Stimulated activated effector memory CD8-positive, alpha-beta T cell treated with anti-CD3 and anti-CD28 coated beads, Interleukin-12 subunit alpha, Interleukin-12 subunit beta, amount 100 ng/mL, for 72 hours (primary cell): ENCODE data around the gene ZFC3H1.
"Not testable (repeated sequence)": the region's sequence is repeated elsewhere in the genome, so short reads cannot be mapped to it uniquely, and the experiment has no call there.

Experiments
- ATAC-seq: fragments of 150-1000 bp; cut with Tn5 transposase; 2 replicates; pipeline ENCODE4 v1.10.0; 2021
- DNase-seq, 2 donors: peaks; one replicate each; pipeline ENCODE4 v3.0.0; 2021 to 2022; ENCODE audit warnings: low spot score in 2 of 2
- H3K27ac Mint-ChIP-seq: one replicate; pipeline ENCODE4 v1.8.0; 2022; ENCODE audit warnings: mild to moderate bottlenecking, mixed read lengths
- H3K36me3 Mint-ChIP-seq: one replicate; pipeline ENCODE4 v1.8.0; 2022; ENCODE audit warnings: mild to moderate bottlenecking, mixed read lengths
- H3K4me1 Mint-ChIP-seq: one replicate; pipeline ENCODE4 v1.8.0; 2022; ENCODE audit warnings: mixed read lengths
- H3K4me3 Mint-ChIP-seq: one replicate; pipeline ENCODE4 v1.8.0; 2022; ENCODE audit warnings: mild to moderate bottlenecking, mixed read lengths
- H3K9me3 Mint-ChIP-seq: one replicate; pipeline ENCODE4 v1.8.0; 2022; ENCODE audit warnings: mixed read lengths

The ZFC3H1 gene, protein sequence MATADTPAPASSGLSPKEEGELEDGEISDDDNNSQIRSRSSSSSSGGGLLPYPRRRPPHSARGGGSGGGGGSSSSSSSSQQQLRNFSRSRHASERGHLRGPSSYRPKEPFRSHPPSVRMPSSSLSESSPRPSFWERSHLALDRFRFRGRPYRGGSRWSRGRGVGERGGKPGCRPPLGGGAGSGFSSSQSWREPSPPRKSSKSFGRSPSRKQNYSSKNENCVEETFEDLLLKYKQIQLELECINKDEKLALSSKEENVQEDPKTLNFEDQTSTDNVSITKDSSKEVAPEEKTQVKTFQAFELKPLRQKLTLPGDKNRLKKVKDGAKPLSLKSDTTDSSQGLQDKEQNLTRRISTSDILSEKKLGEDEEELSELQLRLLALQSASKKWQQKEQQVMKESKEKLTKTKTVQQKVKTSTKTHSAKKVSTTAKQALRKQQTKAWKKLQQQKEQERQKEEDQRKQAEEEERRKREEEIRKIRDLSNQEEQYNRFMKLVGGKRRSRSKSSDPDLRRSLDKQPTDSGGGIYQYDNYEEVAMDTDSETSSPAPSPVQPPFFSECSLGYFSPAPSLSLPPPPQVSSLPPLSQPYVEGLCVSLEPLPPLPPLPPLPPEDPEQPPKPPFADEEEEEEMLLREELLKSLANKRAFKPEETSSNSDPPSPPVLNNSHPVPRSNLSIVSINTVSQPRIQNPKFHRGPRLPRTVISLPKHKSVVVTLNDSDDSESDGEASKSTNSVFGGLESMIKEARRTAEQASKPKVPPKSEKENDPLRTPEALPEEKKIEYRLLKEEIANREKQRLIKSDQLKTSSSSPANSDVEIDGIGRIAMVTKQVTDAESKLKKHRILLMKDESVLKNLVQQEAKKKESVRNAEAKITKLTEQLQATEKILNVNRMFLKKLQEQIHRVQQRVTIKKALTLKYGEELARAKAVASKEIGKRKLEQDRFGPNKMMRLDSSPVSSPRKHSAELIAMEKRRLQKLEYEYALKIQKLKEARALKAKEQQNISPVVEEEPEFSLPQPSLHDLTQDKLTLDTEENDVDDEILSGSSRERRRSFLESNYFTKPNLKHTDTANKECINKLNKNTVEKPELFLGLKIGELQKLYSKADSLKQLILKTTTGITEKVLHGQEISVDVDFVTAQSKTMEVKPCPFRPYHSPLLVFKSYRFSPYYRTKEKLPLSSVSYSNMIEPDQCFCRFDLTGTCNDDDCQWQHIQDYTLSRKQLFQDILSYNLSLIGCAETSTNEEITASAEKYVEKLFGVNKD (N-terminal part only)

DNA sequence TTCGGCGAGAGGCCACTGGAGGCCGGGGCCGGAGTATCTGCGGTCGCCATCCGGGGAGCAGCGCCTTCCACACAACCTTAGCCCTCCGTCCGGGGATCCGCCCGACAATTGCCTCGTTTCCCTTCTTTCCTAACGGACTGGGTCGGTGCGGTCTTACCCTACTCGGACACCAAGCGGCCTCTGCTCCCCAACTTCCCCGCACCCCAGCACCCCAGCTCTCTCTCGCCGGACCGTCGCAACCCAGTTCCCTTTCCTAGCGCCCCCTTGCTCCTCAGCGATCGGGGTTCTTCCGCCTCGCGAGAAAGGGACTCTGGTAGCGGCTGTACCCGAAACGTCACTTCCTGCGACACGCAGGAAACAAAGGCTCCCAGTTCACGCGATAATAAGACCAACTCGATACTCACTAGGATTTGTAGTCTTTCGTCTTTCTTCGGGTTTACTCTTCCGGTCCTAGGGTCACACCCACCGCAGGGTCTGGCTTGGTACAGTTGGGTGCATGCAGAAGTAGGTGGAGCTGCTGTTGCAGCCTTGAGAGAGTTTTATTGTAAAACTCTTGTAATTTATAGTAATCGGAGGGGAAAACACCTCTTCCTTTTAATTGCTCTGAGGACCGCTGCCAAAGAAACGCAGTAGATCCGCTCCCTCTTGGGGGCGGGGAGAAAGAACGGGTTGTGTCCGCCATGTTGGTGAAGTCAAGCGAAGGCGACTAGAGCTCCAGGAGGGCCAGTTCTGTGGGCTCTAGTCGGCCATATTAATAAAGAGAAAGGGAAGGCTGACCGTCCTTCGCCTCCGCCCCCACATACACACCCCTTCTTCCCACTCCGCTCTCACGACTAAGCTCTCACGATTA, at the start of gene ZFC3H1, which contains the start of gene THAP2:
Gene ZFC3H1, minus strand, starts transcription at position 288 of the 850 bp plus-strand sequence. Its CDS starts 238 bp downstream, at position 50.
Gene THAP2, plus strand, starts transcription at position 741 of the 850 bp plus-strand sequence. CDS start 209 bp downstream, outside the sequence.
- peak within 1 kb of the TSS; percentile 99 for H3K4me3 Mint-ChIP-seq

GRCh38 chr12:71710276-71711125, 46.9 kb upstream of the ZFC3H1 start:
- DNase-seq (no peak), ATAC-seq (peak; percentile 67)
- no peaks in the 10 kb centered on the region for H3K36me3 Mint-ChIP-seq
- H3K4me3 Mint-ChIP-seq, result no peak overlapping the region
- peaks cover 21% of the 10 kb centered on the region for H3K9me3 Mint-ChIP-seq
- no peak overlapping the region for H3K27ac Mint-ChIP-seq
- H3K4me1 Mint-ChIP-seq, result no peaks in the 10 kb centered on the region

More for the DNA sequence above, at the start of gene ZFC3H1, which contains the start of gene THAP2:
- peak within 1 kb of the TSS; percentile 100 for H3K27ac Mint-ChIP-seq
- peaks cover 6% of the 10 kb centered on the region for H3K36me3 Mint-ChIP-seq
- ATAC-seq (peak; percentile 87), DNase-seq (peak; percentile 68 to 92)
- peaks cover 2% of the 10 kb centered on the region for H3K9me3 Mint-ChIP-seq
- peaks cover 42% of the 10 kb centered on the region for H3K4me1 Mint-ChIP-seq

GRCh38 chr12:71708658-71709057, 45.0 kb upstream of the ZFC3H1 start:
- Mint-ChIP-seq H3K36me3 (peaks cover 6% of the 10 kb centered on the region), H3K4me1 (no peaks in the 10 kb centered on the region), H3K27ac (no peak overlapping the region), H3K9me3 (peaks cover 16% of the 10 kb centered on the region), H3K4me3 (no peak overlapping the region)
- ATAC-seq, result no peak
- no peak for DNase-seq

- no peaks in the 10 kb centered on the region for H3K4me1 Mint-ChIP-seq
- H3K27ac Mint-ChIP-seq, result no peak overlapping the region
- DNase-seq (no peak), ATAC-seq (no peak)
- no peaks in the 10 kb centered on the region for H3K9me3 Mint-ChIP-seq
- no peak overlapping the region for H3K4me3 Mint-ChIP-seq
- peaks cover 20% of the 10 kb centered on the region for H3K36me3 Mint-ChIP-seq
Measured at GRCh38 chr12:71704920-71705319, 41.3 kb upstream of the ZFC3H1 start.

DNA sequence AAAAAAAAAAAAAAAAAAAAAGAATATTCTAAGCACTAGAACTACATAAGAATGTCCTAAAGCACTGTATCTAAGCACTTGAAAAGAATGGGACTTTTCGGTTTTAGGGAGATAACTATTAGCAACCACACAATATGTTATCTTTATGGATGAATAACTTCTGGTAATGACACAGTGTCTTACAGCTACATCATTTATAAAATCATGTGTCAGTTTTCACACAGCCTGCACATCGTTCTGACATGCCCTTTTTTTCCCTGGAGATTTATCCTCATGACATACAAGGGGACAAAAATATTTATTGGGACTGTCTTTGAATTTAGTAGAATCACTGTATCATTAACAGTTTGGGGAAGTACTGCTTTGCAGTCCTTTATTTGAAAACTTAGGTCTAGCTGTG, 39.6 kb upstream of the ZFC3H1 start:
- no peaks in the 10 kb centered on the region for H3K9me3 Mint-ChIP-seq
- ATAC-seq (no peak), DNase-seq (no peak)
- H3K36me3 Mint-ChIP-seq, result peaks cover 36% of the 10 kb centered on the region
- no peak overlapping the region for H3K27ac Mint-ChIP-seq
- no peaks in the 10 kb centered on the region for H3K4me1 Mint-ChIP-seq
- no peak overlapping the region for H3K4me3 Mint-ChIP-seq

DNA sequence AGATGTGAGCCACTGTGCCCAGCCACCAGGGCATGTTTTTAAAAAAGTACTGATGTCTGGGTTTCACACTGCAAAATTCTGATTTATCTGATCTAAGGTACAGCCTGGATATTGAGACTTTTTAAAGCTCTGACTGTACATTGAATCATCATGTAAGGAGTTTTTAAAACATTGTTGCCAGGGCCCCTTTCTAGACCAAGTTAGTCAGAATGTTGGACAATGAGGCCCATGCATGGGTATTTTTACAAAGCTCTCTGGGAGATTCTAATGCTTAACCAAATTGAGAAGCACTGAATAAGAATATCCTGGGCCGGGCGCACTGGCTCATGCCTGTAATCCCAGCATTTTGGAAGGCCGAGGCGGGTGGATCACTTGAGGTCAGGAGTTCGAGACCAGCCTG, 38.9 kb upstream of the ZFC3H1 start:
- Mint-ChIP-seq H3K4me1 (no peaks in the 10 kb centered on the region), H3K4me3 (no peak overlapping the region), H3K36me3 (peaks cover 42% of the 10 kb centered on the region), H3K27ac (no peak overlapping the region), H3K9me3 (no peaks in the 10 kb centered on the region)
- ATAC-seq (no peak), DNase-seq (no peak)

DNA sequence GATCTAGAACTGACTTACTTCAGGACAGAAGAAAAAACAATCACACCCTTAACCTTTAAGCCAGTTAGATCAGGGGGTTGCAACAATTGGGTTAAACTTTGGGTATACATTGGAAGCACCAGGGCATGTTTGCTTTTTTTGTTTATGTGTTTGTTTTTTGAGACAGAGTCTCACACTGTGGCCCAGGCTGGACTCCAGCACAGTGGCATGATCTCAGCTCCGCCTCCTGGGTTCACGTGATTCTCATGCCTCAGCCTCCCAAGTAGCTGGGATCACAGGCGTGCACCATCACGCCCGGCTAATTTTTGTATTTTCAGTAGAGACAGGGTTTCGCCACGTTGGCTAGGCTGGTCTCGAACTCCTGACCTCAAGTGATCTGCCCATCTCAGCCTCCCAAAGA, 38.5 kb upstream of the ZFC3H1 start:
- not testable (repeated sequence) for H3K27ac Mint-ChIP-seq, H3K9me3 Mint-ChIP-seq, H3K4me3 Mint-ChIP-seq, H3K4me1 Mint-ChIP-seq, ATAC-seq, DNase-seq
- H3K36me3 Mint-ChIP-seq, result peaks cover 46% of the 10 kb centered on the region

GRCh38 chr12:71695782-71696181, 32.1 kb upstream of the ZFC3H1 start:
- Mint-ChIP-seq H3K27ac (no peak overlapping the region), H3K36me3 (peaks cover 42% of the 10 kb centered on the region), H3K4me1 (peaks cover 6% of the 10 kb centered on the region), H3K9me3 (no peaks in the 10 kb centered on the region), H3K4me3 (no peak overlapping the region)
- ATAC-seq, result no peak
- DNase-seq, result no peak

DNA sequence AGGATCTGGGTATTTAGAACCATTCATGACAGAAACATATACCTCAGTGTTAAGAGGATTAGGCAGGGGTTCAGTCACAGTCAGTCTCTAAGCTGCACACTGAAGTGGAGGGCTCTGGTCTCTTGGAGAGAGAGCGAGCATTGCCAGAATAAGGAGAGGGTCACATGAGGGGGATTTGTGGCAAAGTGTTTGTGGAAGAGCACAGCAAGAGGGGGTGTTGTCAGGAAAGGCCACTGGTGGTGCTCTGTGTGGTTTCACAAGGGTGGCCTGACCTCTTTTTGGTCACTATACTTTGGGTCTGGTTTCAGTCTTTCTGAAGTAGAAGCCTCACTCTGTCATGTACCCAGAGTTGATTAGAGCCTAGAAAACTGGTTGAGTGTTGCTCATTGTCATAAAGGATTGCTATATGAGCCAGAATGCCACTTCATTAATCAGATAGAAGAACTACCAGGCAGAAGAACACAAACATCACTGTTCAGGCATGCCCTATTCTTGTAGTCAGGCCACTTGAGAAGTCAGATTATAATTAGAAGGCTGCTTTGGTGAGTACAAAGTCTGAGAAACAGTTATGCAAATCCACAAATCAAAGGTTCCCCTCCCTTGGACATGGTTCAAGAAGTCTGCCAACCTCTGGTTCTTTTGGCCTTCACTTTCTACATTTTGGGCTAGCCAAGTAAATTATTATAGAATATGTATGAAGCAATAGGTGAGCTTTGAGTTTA, 30.6 kb upstream of the ZFC3H1 start:
- no peak for ATAC-seq
- H3K4me1 Mint-ChIP-seq, result peaks cover 6% of the 10 kb centered on the region
- H3K27ac Mint-ChIP-seq, result peak overlapping the region; percentile 41
- H3K9me3 Mint-ChIP-seq, result no peaks in the 10 kb centered on the region
- peaks cover 34% of the 10 kb centered on the region for H3K36me3 Mint-ChIP-seq
- no peak overlapping the region for H3K4me3 Mint-ChIP-seq
- DNase-seq, result no peak

- Mint-ChIP-seq H3K36me3 (peaks cover 27% of the 10 kb centered on the region), H3K27ac (peak overlapping the region; percentile 41)
- H3K4me1 Mint-ChIP-seq, H3K9me3 Mint-ChIP-seq, ATAC-seq, H3K4me3 Mint-ChIP-seq, DNase-seq: not testable (repeated sequence)
Measured at GRCh38 chr12:71693651-71694050, 30.0 kb upstream of the ZFC3H1 start.

GRCh38 chr12:71693126-71693525, 29.5 kb upstream of the ZFC3H1 start:
- no peak for DNase-seq
- ATAC-seq, result no peak
- Mint-ChIP-seq H3K9me3 (no peaks in the 10 kb centered on the region), H3K4me3 (no peak overlapping the region), H3K4me1 (peaks cover 8% of the 10 kb centered on the region), H3K36me3 (peaks cover 24% of the 10 kb centered on the region), H3K27ac (no peak overlapping the region)

GRCh38 chr12:71691504-71692129, 28.0 kb upstream of the ZFC3H1 start:
- H3K4me3 Mint-ChIP-seq, result no peak overlapping the region
- H3K9me3 Mint-ChIP-seq, result no peaks in the 10 kb centered on the region
- ATAC-seq (no peak), DNase-seq (no peak)
- peaks cover 9% of the 10 kb centered on the region for H3K36me3 Mint-ChIP-seq
- H3K4me1 Mint-ChIP-seq, result peaks cover 16% of the 10 kb centered on the region
- no peak overlapping the region for H3K27ac Mint-ChIP-seq
